Gastrocnemius medialis (tissue), 4 donors: ENCODE results near the gene KRTAP3-1.

Source experiments
- POLR2A ChIP-seq, 2 donors: fragments of 450-650 bp; IDR thresholded peaks; one replicate each; pipeline ENCODE4 v1.6.1; 2017; ENCODE audit warnings: antibody characterized with exemption in 2 of 2, mild to moderate bottlenecking in 2 of 2, moderate library complexity in 2 of 2
- TF ChIP-seq, protein P1 (sequence below), 5 experiments: fragments of 450-650 bp in 3 of 5; fragments of 200-600 bp in 2 of 5; sonication (generic) in 2 of 5; IDR thresholded peaks in 4 of 5; conservative IDR thresholded peaks in 1 of 5; 1 replicate in 4 of 5; 2 replicates in 1 of 5; pipeline ENCODE4 v1.5.1; 2016 to 2019; ENCODE audit warnings: antibody characterized with exemption in 5 of 5, mild to moderate bottlenecking in 3 of 5, moderate library complexity in 3 of 5

- TF ChIP-seq, protein P1, sequence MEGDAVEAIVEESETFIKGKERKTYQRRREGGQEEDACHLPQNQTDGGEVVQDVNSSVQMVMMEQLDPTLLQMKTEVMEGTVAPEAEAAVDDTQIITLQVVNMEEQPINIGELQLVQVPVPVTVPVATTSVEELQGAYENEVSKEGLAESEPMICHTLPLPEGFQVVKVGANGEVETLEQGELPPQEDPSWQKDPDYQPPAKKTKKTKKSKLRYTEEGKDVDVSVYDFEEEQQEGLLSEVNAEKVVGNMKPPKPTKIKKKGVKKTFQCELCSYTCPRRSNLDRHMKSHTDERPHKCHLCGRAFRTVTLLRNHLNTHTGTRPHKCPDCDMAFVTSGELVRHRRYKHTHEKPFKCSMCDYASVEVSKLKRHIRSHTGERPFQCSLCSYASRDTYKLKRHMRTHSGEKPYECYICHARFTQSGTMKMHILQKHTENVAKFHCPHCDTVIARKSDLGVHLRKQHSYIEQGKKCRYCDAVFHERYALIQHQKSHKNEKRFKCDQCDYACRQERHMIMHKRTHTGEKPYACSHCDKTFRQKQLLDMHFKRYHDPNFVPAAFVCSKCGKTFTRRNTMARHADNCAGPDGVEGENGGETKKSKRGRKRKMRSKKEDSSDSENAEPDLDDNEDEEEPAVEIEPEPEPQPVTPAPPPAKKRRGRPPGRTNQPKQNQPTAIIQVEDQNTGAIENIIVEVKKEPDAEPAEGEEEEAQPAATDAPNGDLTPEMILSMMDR (IDR thresholded peaks at IDR 0.05 in 4 of 5, conservative IDR thresholded peaks at IDR 0.05 in 1 of 5): no peak
- TF ChIP-seq POLR2A (IDR thresholded peaks at IDR 0.05): no peak
Measured at GRCh38 chr17:41002814-41003213, 6.1 kb downstream of the KRTAP3-1 start.
